NCI-H526 treated with DMSO at 0.1 percent for 48 hours (cell line): Measurements from ENCODE around the gene RXFP3.
"Not testable (repeated sequence)": the region's sequence is repeated elsewhere in the genome, so short reads cannot be mapped to it uniquely, and the experiment has no call there.

ENCODE experiments used
- DNase-seq: peaks from one replicate; lab custom pipeline; 2025; lab: John Stamatoyannopoulos, UW

RXFP3 gene, protein sequence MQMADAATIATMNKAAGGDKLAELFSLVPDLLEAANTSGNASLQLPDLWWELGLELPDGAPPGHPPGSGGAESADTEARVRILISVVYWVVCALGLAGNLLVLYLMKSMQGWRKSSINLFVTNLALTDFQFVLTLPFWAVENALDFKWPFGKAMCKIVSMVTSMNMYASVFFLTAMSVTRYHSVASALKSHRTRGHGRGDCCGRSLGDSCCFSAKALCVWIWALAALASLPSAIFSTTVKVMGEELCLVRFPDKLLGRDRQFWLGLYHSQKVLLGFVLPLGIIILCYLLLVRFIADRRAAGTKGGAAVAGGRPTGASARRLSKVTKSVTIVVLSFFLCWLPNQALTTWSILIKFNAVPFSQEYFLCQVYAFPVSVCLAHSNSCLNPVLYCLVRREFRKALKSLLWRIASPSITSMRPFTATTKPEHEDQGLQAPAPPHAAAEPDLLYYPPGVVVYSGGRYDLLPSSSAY

GRCh38 chr5:33936381-33937016 is at the start of gene RXFP3:
TSS of gene RXFP3 (plus strand) at chr5:33936386. CDS start at chr5:33936741, 355 bp downstream.
- no peak for DNase-seq

DNA sequence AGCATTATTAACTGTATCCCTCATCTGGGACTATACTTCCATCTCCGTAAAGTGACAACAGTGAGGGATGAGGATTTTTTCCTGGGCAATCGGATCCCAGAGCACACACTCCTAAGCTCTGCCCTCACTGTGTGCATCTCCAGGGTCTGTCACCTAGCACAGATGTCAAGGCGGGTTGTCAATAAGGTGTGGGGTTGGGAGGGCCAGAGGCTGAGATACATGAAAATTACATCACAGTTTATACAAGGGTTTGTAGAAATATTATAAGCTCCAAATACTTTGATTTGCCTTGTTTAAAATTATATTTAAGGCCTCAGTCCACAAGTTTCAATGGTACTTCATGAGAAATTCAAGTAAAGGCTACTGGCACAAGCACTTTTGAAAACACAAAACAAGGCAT is 48.9 kb upstream of the RXFP3 start:
- no peak for DNase-seq

DNA sequence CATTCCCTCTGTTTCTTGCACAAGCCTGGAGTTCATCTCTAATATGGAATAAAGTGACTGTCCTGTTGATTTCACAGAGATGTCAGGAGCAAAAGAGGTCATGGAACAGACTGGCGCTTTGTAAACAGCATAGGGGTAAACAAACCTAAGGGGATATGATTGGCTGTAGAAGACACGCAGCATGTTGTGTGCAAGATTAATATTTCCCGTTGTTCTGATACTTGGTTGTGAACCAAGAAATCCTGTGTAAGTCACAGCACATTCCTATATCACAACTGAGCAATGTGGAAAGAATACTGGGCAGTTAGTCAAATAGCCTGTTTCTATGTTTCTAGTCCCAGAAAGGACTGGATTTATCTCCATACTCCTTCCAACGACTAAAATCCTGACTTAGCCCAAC is 47.6 kb upstream of the RXFP3 start:
- no peak for DNase-seq

- DNase-seq = no peak
These were observed 45.8 kb upstream of the RXFP3 start for GRCh38 chr5:33890131-33891032.

- no peak for DNase-seq
These were observed 44.8 kb upstream of the RXFP3 start for GRCh38 chr5:33891446-33891787.

DNA sequence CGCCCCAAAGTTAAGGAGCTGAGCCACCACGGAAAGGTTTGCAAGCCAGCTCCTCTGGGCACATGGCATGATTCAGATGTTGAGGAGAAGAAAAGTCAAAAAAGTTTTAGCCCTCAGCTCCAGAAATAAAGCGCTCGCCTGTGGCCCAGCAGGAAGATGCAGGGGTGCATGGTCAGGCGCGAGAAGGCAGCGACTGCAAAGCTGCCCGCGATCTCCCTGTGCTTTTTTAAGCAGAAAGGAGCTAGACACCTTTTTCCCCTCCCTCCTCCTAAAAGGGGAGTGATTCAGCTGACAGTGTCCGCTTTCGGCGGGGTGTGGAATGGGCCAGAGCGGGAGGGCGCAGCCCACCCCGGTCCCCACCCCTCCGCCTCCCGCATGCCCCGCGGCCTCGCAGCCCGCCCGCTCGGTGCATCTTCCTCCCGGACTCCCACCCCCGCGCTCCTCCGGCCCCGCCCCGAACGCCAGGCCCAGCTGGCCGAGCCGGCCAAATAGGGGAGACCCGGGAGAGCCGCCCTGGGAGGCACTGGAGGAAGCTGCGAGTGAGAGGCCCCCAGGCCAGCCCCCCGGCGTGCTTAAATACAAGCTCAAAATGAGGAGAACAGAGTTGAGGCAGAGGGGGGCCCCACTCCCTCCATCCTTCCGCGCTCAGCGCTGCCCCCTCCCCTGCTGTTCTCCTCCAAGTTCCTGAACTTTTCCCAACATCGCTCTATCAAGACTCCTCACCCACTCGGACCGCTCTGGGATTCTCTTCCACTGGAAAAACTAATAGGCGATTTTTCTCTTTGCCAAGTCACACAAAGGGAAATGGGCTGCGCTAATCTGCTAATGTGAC is 44.2 kb upstream of the RXFP3 start, which contains the start of gene ADAMTS12:
Gene ADAMTS12 (minus strand): TSS at position 203 of the 832 bp plus-strand sequence. CDS start 134 bp downstream, at position 69.
- DNase-seq = no peak

DNA sequence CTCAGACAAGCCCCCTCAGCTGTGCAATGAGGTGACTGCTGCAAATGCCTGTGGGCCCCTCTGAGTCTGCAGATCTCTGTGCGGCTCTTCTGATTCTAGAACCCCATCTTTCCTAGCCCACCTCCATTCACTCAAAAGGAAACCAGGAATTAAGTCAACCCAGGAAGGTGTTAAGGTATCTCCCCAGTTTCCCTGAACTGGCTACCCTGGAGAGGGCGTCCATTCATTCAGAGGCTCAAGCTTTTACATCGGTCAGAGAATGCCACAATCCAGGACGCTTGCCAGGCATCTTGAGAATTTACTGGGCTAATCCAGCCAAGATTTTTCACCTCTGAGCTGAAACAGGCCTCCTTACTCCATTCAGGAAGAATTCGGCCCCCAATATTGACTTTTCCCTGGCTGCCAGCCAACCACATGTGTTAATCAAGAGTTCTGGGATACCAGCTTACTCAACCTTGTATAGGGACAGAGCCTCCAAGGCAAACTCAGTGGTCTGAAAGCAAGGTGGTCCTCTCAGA is 43.5 kb upstream of the RXFP3 start:
- DNase-seq = no peak

- DNase-seq = no peak
These were observed 41.6 kb upstream of the RXFP3 start for GRCh38 chr5:33894566-33894965.

- no peak for DNase-seq
These were observed 35.0 kb upstream of the RXFP3 start for GRCh38 chr5:33901156-33901555.

- DNase-seq = no peak
These were observed 33.1 kb upstream of the RXFP3 start for GRCh38 chr5:33903118-33903517.

GRCh38 chr5:33905381-33905780 is 30.8 kb upstream of the RXFP3 start:
- DNase-seq = no peak

DNA sequence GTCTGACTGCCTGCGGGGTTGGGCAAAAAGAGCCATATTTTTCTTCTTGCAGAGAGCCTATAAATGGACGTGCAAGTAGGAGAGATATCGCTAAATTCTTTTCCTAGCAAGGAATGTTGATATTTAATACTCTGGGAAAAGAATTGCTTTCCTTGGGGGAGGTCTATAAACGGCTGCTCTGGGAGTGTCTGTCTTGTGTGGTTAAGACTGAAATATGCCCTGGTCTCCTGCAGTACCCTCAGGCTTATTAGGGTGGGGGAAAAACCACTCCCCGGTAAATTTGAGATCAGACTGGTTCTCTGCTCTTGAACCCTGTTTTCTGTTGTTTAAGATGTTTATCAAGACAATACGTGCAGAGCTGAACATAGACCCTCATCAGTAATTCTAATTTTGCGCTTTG is 29.9 kb upstream of the RXFP3 start:
- not testable (repeated sequence) for DNase-seq

GRCh38 chr5:33914844-33915243 is 21.3 kb upstream of the RXFP3 start:
- not testable (repeated sequence) for DNase-seq

DNA sequence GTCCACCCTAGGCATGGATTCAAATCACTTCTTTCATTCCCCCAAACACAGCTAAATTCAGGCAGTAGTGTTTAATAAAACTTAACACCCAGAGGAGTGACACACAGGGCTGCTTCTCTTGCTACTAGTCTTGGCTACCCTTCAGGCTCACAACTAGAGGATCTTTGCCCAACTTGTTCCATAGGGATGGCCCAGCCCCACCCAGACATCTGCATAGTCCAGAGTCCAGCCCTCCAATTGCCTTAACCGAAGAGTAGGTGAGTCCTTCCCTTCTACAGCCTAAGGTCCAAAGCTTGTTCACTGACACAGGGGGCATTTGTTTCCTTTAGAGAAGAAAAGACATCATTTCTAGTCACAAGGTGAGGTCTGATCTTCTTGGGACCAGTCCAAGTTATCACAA is 15.2 kb upstream of the RXFP3 start:
- DNase-seq = no peak

DNA sequence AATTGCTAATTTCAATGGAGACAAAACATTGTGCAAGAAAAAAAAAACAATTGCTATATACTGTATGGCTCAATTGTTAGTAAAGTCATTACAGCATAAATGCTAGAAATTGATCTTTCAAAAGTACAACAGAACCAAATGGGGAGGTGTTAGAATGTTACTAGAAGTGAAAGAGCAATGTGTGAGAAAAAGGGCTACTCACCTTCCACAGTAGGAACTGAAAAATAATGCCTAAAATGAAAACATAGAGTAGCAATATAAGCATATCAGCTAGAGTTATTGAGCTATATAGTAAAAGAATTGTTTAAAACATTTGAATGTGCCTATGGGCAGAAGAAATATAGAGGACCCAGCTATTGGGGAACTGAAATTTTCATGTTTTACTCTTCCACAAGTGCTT is 10.9 kb upstream of the RXFP3 start:
- no peak for DNase-seq

- no peak for DNase-seq
These were observed 8.5 kb upstream of the RXFP3 start for GRCh38 chr5:33927685-33928084.

GRCh38 chr5:33928283-33928682 is 7.9 kb upstream of the RXFP3 start:
- no peak for DNase-seq

DNA sequence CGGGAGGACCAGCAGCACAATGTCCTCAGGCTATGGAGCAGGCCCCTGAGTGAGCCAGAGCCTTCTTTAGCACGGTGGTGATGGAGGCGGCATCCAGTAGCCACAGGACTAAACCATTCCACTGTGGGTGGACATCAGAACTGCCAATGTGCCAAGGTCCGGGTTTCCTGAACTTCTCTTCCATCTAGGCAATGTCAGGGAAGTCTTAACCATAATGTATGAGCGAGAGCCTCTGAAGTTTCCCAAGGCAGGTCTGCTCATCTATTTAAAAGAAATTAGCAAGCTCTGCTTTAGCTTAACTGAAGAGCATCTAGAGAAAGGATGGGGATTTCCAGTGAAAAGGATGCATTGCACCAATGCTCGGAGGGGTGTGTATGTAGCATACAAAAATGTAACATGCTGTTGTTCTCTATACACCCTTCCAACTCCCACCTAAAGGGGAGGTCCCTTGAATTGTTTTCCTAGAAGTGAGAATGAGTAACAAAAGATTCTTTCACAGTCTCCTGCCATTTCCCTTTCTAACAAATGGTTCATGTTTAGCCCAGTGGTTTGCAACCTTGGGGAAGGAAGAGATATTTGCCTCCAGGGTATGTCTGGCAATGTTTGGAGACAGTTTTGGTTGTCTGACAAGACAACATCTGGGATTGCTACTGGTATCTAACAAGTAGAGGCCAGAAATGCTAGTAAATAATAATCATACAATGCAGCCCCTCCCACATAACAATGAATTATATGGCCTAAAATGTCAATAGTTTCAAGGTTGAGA is 6.1 kb upstream of the RXFP3 start:
- no peak for DNase-seq

DNA sequence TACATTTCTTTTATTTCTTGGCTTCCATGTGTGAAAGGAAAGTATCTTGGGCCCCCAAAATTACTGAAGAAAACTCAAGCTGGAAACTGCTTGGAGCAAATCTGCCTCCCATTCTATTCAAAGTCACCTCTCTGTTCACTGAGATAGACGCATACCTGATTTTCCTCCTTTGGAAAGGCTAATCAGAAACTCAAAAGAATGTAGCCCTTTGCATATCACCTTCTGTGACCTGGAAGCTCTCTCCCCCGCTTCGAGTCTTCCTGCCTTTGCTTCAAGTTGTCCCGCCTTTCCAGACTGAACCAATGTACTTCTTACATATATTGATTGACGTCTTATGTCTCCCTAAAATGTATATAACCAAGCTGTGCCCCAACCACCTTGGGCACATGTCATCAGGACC is 5.0 kb upstream of the RXFP3 start:
- no peak for DNase-seq

DNA sequence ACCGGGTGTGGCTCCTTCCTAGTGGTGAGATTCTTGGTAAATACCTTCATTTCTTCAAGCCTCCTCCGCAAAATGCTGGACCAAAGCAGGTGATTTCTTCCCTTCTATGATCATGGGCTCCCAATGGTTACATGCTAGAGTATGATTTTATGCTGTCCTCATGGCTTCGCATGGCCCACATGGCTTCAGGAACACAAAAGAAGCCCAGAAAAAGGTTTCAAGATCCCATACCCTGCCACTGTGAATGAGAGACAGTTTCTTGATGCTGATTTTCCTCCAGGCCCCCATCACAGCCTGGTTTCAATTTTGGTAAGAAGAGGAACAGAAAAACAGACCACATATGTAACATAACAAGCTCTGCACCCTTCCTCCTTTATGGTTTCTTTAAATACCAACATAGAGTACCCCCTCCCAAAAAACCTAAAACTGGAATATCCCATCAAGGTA is 2.4 kb upstream of the RXFP3 start:
- no peak for DNase-seq
